ENCODE data around the gene RAB34. TPM values are rescaled to one million over a fixed set of nuclear protein-coding genes. Genes with fewer than 3 reads are reported as not detected.
"Not testable (repeated sequence)": the region's sequence is repeated elsewhere in the genome, so short reads cannot be mapped to it uniquely, and the experiment has no call there.

The RAB34 gene
- polyA plus RNA-seq, 3 donors, result 66.7 to 93.3 (median 79.1) TPM

DNA sequence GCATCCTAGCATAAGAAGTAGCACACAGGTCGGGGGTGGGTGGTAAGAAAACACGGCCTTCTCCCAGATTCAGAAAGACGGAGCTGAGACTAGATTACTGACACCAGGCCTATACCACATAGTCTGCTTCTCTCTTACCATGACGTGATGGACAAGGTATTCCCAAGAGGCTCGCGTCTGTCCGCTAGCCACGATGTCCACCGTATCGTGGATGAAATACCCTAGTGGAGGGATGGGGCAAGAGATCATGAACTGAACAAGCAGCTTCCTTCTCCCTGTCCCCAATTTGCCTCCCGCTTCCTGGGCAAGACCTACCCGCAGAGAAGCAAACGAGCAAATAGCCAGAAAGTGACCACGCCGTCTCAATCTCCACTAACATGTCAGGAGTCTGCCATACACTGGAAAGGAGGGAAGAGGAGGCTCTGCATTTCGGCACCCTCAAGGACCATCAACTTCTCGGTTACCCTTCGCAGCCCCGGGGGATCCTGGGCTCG lies 7.5 kb upstream of the RAB34 start:
- no CpG with 5 or more reads among the region's 20 CpGs for WGBS (ENCODE audit: insufficient coverage)
- H3K9ac ChIP-seq (ENCODE audit: insufficient read depth, low read length, poor library complexity, severe bottlenecking), result peak overlapping the region; percentile 28

DNA sequence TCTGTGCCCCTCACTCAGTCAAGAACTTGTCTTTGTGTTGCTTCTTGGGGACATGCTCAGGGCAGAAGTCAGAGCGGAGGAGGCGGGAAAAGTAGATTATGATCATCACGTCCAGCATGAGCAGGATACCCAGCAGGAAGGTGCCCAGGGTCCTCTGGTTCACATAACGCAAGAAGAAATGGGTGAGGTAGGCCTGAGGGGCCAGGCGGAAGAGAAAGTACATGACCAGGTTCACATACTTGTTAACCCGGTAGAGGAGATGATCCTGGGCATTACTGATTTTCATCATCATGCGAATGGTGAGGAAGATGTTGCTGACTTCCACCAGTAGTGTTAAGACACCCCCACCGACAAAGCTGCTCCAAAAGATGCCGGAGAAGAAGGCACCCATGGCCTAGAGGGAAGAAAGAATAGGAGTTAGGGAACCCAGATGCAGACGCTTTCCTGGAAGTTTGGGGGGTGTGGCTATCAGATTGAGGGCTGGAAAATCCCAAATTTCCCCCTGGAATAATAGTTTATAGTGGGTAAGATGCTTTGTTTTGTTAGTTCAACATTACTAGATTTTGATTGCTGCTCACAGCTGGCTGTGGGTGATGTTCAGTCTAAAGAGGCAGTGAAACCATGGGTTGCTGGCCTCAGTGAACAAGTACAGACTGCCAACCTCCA lies 7.0 kb upstream of the RAB34 start:
- Mint-ChIP-seq H3K27me3 (ENCODE audit: low read depth in 3 of 3) (peaks cover 2 to 15% (median 6%) of the 10 kb centered on the region in 3 donors), H3K36me3 (peaks cover 36 to 44% of the 10 kb centered on the region in 2 donors), H3K4me3 (peak overlapping the region; percentile 13 to 48), H3K4me1 (peaks cover 62% of the 10 kb centered on the region), H3K9me3 (peaks cover 0 to 2% (median 0%) of the 10 kb centered on the region in 7 donors), H3K27ac (peak overlapping the region in 3 of 7 donors; percentile 11 to 55 (median 40))
- no peaks in the 10 kb centered on the region for H3K9me3 ChIP-seq (replicated peaks in 1 of 2; ENCODE audit: control insufficient read depth in 1 of 2, insufficient read depth in 1 of 2, low read length in 2 of 2)
- H2AFZ ChIP-seq (ENCODE audit: insufficient read depth, low read depth, low read length, poor library complexity, severe bottlenecking), result no peak overlapping the region
- H3K36me3 ChIP-seq (replicated peaks in 1 of 2; ENCODE audit: control insufficient read depth in 1 of 2, insufficient read depth in 2 of 2, low read length in 2 of 2), result peaks cover 35 to 40% of the 10 kb centered on the region in 2 donors
- H3K4me3 ChIP-seq (replicated peaks in 1 of 3; ENCODE audit: low read depth in 2 of 3, low read length in 3 of 3), result peak overlapping the region in 1 of 3 experiments; percentile 96
- peak overlapping the region; percentile 100 for H3K4me2 ChIP-seq (replicated peaks; ENCODE audit: extremely low read depth, low read length, poor library complexity, severe bottlenecking)
- H3K9ac ChIP-seq (ENCODE audit: insufficient read depth, low read length, poor library complexity, severe bottlenecking), result no peak overlapping the region
- peaks cover 28% of the 10 kb centered on the region for H3K79me2 ChIP-seq (ENCODE audit: insufficient read depth, low read length)
- H4K20me1 ChIP-seq (ENCODE audit: insufficient read depth, low read length), result peaks cover 57% of the 10 kb centered on the region
- TF ChIP-seq, protein P1, sequence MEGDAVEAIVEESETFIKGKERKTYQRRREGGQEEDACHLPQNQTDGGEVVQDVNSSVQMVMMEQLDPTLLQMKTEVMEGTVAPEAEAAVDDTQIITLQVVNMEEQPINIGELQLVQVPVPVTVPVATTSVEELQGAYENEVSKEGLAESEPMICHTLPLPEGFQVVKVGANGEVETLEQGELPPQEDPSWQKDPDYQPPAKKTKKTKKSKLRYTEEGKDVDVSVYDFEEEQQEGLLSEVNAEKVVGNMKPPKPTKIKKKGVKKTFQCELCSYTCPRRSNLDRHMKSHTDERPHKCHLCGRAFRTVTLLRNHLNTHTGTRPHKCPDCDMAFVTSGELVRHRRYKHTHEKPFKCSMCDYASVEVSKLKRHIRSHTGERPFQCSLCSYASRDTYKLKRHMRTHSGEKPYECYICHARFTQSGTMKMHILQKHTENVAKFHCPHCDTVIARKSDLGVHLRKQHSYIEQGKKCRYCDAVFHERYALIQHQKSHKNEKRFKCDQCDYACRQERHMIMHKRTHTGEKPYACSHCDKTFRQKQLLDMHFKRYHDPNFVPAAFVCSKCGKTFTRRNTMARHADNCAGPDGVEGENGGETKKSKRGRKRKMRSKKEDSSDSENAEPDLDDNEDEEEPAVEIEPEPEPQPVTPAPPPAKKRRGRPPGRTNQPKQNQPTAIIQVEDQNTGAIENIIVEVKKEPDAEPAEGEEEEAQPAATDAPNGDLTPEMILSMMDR (IDR thresholded peaks at IDR 0.05), result no peak
- H3K27me3 ChIP-seq (ENCODE audit: control insufficient read depth in 2 of 2, insufficient read depth in 2 of 2, low read length in 2 of 2), result no peaks in the 10 kb centered on the region
- H3K4me1 ChIP-seq (ENCODE audit: control insufficient read depth in 1 of 2, insufficient read depth in 2 of 2, low read length in 2 of 2), result peaks cover 55 to 72% of the 10 kb centered on the region in 2 donors
- no peak overlapping the region for H3K27ac ChIP-seq (ENCODE audit: low read depth in 1 of 2, low read length in 2 of 2)
- 94% methylated on average over 8 of the region's 10 CpGs for WGBS (ENCODE audit: insufficient coverage)
- no peak for DNase-seq
- intact Hi-C loops (cut with micrococcal nuclease), result loop anchor here in 1 of 2 donors (5.0 kb wide), 1 partner anchor 88 kb away; no protein-coding TSS in a partner anchor

More for the DNA sequence above, 7.5 kb upstream of the RAB34 start:
- Histone ChIP-seq H3K79me2 (ENCODE audit: insufficient read depth, low read length) (peaks cover 23% of the 10 kb centered on the region), H2AFZ (ENCODE audit: insufficient read depth, low read depth, low read length, poor library complexity, severe bottlenecking) (peak overlapping the region; percentile 75), H3K36me3 (replicated peaks in 1 of 2; ENCODE audit: control insufficient read depth in 1 of 2, insufficient read depth in 2 of 2, low read length in 2 of 2) (peaks cover 35 to 40% of the 10 kb centered on the region in 2 donors), H3K4me3 (replicated peaks in 1 of 3; ENCODE audit: low read depth in 2 of 3, low read length in 3 of 3) (peak overlapping the region; percentile 11 to 96 (median 66)), H3K4me2 (replicated peaks; ENCODE audit: extremely low read depth, low read length, poor library complexity, severe bottlenecking) (peak overlapping the region; percentile 100), H3K27me3 (ENCODE audit: control insufficient read depth in 2 of 2, insufficient read depth in 2 of 2, low read length in 2 of 2) (no peaks in the 10 kb centered on the region), H4K20me1 (ENCODE audit: insufficient read depth, low read length) (peaks cover 54% of the 10 kb centered on the region), H3K9me3 (replicated peaks in 1 of 2; ENCODE audit: control insufficient read depth in 1 of 2, insufficient read depth in 1 of 2, low read length in 2 of 2) (no peaks in the 10 kb centered on the region), H3K4me1 (ENCODE audit: control insufficient read depth in 1 of 2, insufficient read depth in 2 of 2, low read length in 2 of 2) (peaks cover 58 to 72% of the 10 kb centered on the region in 2 donors), H3K27ac (ENCODE audit: low read depth in 1 of 2, low read length in 2 of 2) (no peak overlapping the region)
- peaks cover 65% of the 10 kb centered on the region for H3K4me1 Mint-ChIP-seq
- TF ChIP-seq, protein P1 (IDR thresholded peaks at IDR 0.05), result no peak
- peak overlapping the region; percentile 89 to 94 for H3K4me3 Mint-ChIP-seq
- peaks cover 36 to 44% of the 10 kb centered on the region in 2 donors for H3K36me3 Mint-ChIP-seq
- no peak for DNase-seq
- H3K27ac Mint-ChIP-seq, result peak overlapping the region in 4 of 7 donors; percentile 7 to 70 (median 50)
- intact Hi-C loops (cut with micrococcal nuclease), result loop anchor here in 1 of 2 donors (5.0 kb wide), 1 partner anchor 87 kb away; no protein-coding TSS in a partner anchor
- H3K27me3 Mint-ChIP-seq (ENCODE audit: low read depth in 3 of 3), result peaks cover 2 to 15% (median 7%) of the 10 kb centered on the region in 3 donors
- H3K9me3 Mint-ChIP-seq, result peaks cover 0 to 2% (median 0%) of the 10 kb centered on the region in 7 donors

DNA sequence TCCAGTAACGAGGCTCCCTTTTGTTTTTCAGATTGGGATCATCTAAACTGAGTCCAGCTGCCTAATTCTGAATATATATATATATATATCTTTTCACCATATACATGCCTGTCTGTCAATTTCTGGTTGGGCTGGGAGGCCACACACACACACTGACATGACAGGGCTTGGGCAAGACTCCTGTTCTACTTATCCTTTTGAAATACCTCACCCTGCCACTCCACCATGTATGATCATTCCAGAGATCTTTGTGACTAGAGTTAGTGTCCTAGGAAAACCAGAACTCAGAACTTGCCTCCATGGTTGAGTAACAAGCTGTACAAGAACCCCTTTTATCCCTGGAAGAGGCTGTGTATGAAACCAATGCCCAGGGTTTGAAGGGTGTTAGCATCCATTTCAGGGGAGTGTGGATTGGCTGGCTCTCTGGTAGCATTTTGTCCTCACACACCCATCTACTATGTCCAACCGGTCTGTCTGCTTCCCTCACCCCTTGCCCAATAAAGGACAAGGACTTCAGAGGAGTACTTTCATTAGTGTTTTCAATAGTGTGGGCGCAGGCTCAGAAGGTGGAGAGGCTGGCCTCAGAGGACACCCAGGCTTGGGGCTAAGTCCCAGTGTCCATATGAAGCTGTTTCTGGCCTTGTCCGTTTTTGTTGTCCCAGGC lies 6.3 kb upstream of the RAB34 start:
- DNase-seq; H3K9me3 ChIP-seq (replicated peaks in 1 of 2; ENCODE audit: control insufficient read depth in 1 of 2, insufficient read depth in 1 of 2, low read length in 2 of 2); H3K27me3 ChIP-seq (ENCODE audit: control insufficient read depth in 2 of 2, insufficient read depth in 2 of 2, low read length in 2 of 2); H3K27ac ChIP-seq (ENCODE audit: low read depth in 1 of 2, low read length in 2 of 2); H3K4me3 ChIP-seq (replicated peaks in 1 of 3; ENCODE audit: low read depth in 2 of 3, low read length in 3 of 3); H3K9ac ChIP-seq (ENCODE audit: insufficient read depth, low read length, poor library complexity, severe bottlenecking); intact Hi-C loops (cut with micrococcal nuclease); H3K9me3 Mint-ChIP-seq; H3K4me2 ChIP-seq (replicated peaks; ENCODE audit: extremely low read depth, low read length, poor library complexity, severe bottlenecking); H2AFZ ChIP-seq (ENCODE audit: insufficient read depth, low read depth, low read length, poor library complexity, severe bottlenecking): not testable (repeated sequence)
- Mint-ChIP-seq H3K4me1 (peaks cover 60% of the 10 kb centered on the region), H3K27ac (peak overlapping the region in 1 of 7 donors; percentile 55), H3K36me3 (peaks cover 36 to 44% of the 10 kb centered on the region in 2 donors), H3K27me3 (ENCODE audit: low read depth in 3 of 3) (peaks cover 2 to 15% (median 6%) of the 10 kb centered on the region in 3 donors), H3K4me3 (peak overlapping the region in 1 of 2 donors; percentile 13)
- peaks cover 28% of the 10 kb centered on the region for H3K79me2 ChIP-seq (ENCODE audit: insufficient read depth, low read length)
- peaks cover 57% of the 10 kb centered on the region for H4K20me1 ChIP-seq (ENCODE audit: insufficient read depth, low read length)
- 96% methylated on average over 2 of the region's 4 CpGs for WGBS (ENCODE audit: insufficient coverage)
- peaks cover 35 to 40% of the 10 kb centered on the region in 2 donors for H3K36me3 ChIP-seq (replicated peaks in 1 of 2; ENCODE audit: control insufficient read depth in 1 of 2, insufficient read depth in 2 of 2, low read length in 2 of 2)
- H3K4me1 ChIP-seq (ENCODE audit: control insufficient read depth in 1 of 2, insufficient read depth in 2 of 2, low read length in 2 of 2), result peaks cover 53 to 70% of the 10 kb centered on the region in 2 donors
